ENCODE results near the gene SHLD1. TPM values are rescaled to one million over a fixed set of nuclear protein-coding genes. Genes with fewer than 3 reads are reported as not detected.
A peak's percentile ranks its signal among the peaks of the same experiment; 100 is the strongest.

Gene SHLD1
- total and polyA plus RNA-seq, 2 experiments from 2014 or later: 1.4 to 15.0 TPM

- Histone ChIP-seq H3K27me3 (ENCODE audit: insufficient read depth) (no peaks in the 10 kb centered on the region), H3K79me2 (replicated peaks; ENCODE audit: insufficient read depth) (no peaks in the 10 kb centered on the region), H3F3A (replicated peaks; ENCODE audit: low read depth) (no peaks in the 10 kb centered on the region), H3K27ac (ENCODE audit: low read depth) (no peak overlapping the region), H3K4me2 (no peak overlapping the region), H3K36me3 (ENCODE audit: insufficient read depth) (no peaks in the 10 kb centered on the region), H3K9me2 (ENCODE audit: insufficient read depth) (no peaks in the 10 kb centered on the region), H3K4me3 (no peak overlapping the region), H4K20me1 (replicated peaks; ENCODE audit: insufficient read depth) (no peaks in the 10 kb centered on the region), H3K4me1 (ENCODE audit: insufficient read depth) (no peaks in the 10 kb centered on the region), H2AFZ (no peak overlapping the region)
- DNase-seq (ENCODE audit: low spot score) (peak; percentile 20), ATAC-seq (peak; percentile 49; the same call in 1 of the 3 replicates)
- Mint-ChIP-seq H3K36me3 (ENCODE audit: low read depth) (no peaks in the 10 kb centered on the region; the same call in 2 of the 3 replicates), H3K27me3 (ENCODE audit: insufficient read depth, low read depth, poor library complexity) (no peaks in the 10 kb centered on the region), H3K4me1 (peaks cover 8% of the 10 kb centered on the region; the same call in 2 of the 3 replicates), H3K4me3 (no peak overlapping the region), H3K9me3 (no peaks in the 10 kb centered on the region), H3K27ac (no peak overlapping the region)
- TF ChIP-seq CTCF (conservative IDR thresholded peaks at IDR 0.05; ENCODE audit: low read depth in 2 of 2) (no peak), ZNF331 (CRISPR knock-in tag; IDR thresholded peaks at IDR 0.05; ENCODE audit: low read depth) (no peak), STAT1 (IDR thresholded peaks at IDR 0.05; ENCODE audit: unreplicated experiment) (no peak), ZNF114 (CRISPR knock-in tag; IDR thresholded peaks at IDR 0.05) (no peak), REST (IDR thresholded peaks at IDR 0.05; ENCODE audit: unreplicated experiment) (no peak), NANOG (IDR thresholded peaks at IDR 0.05; ENCODE audit: borderline replicate concordance) (no peak), POLR2AphosphoS5 (IDR thresholded peaks at IDR 0.05; ENCODE audit: low read depth) (no peak)
These were observed 37.0 kb downstream of the SHLD1 start for GRCh38 chr20:5786930-5787795.

GRCh38 chr20:5787796-5788165, 37.6 kb downstream of the SHLD1 start:
- no peak for ATAC-seq
- no peaks in the 10 kb centered on the region; the same call in 2 of the 3 replicates for H3K36me3 Mint-ChIP-seq (ENCODE audit: low read depth)

More at GRCh38 chr20:5787796-5788165, 37.6 kb downstream of the SHLD1 start:
- Mint-ChIP-seq H3K4me3 (no peak overlapping the region), H3K27me3 (ENCODE audit: insufficient read depth, low read depth, poor library complexity) (no peaks in the 10 kb centered on the region), H3K9me3 (no peaks in the 10 kb centered on the region), H3K4me1 (peaks cover 8% of the 10 kb centered on the region; the same call in 2 of the 3 replicates), H3K27ac (no peak overlapping the region)
- no peaks in the 10 kb centered on the region for H3K36me3 ChIP-seq (ENCODE audit: insufficient read depth)
- no peak for DNase-seq (ENCODE audit: low spot score)
- H3K9me2 ChIP-seq (ENCODE audit: insufficient read depth): no peaks in the 10 kb centered on the region
- H3K27me3 ChIP-seq (ENCODE audit: insufficient read depth): no peaks in the 10 kb centered on the region
- no peak overlapping the region for H3K4me3 ChIP-seq
- no peaks in the 10 kb centered on the region for H3K79me2 ChIP-seq (replicated peaks; ENCODE audit: insufficient read depth)
- H4K20me1 ChIP-seq (replicated peaks; ENCODE audit: insufficient read depth): no peaks in the 10 kb centered on the region
- no peak overlapping the region for H2AFZ ChIP-seq
- no peaks in the 10 kb centered on the region for H3K4me1 ChIP-seq (ENCODE audit: insufficient read depth)
- no peak overlapping the region for H3K4me2 ChIP-seq
- H3F3A ChIP-seq (replicated peaks; ENCODE audit: low read depth): no peaks in the 10 kb centered on the region
- no peak overlapping the region for H3K27ac ChIP-seq (ENCODE audit: low read depth)
- no peak for TF ChIP-seq ZNF114 (CRISPR knock-in tag; IDR thresholded peaks at IDR 0.05)
